WTC11 (cell line): ENCODE measurements around the gene PDSS2.

Experiments
- CREB1 ChIP-seq: sonication (generic); formaldehyde crosslinking; IDR thresholded peaks from 2 replicates; pipeline ENCODE4 v1.8.0; 2023; ENCODE audit warnings: mild to moderate bottlenecking, missing genetic modification reagents
- ESRRA ChIP-seq: sonication (generic); formaldehyde crosslinking; IDR thresholded peaks from 2 replicates; pipeline ENCODE4 v1.8.1; 2022; ENCODE audit warnings: mild to moderate bottlenecking, missing genetic modification reagents, borderline replicate concordance
- GABPB1 ChIP-seq: sonication (generic); formaldehyde crosslinking; IDR thresholded peaks from 2 replicates; pipeline ENCODE4 v1.8.1; 2023; ENCODE audit warnings: mild to moderate bottlenecking, missing genetic modification reagents
- TF ChIP-seq, protein P1 (sequence below): fragments of 200-600 bp; IDR thresholded peaks from 2 replicates; pipeline ENCODE4 v1.8.0; 2022; ENCODE audit warnings: antibody characterized with exemption
- TF ChIP-seq, protein P2 (sequence below): sonication (generic); formaldehyde crosslinking; IDR thresholded peaks from 2 replicates; pipeline ENCODE4 v1.8.1; 2022; ENCODE audit warnings: mild to moderate bottlenecking, moderate library complexity, missing genetic modification reagents
- TF ChIP-seq, protein P3 (sequence below): sonication (generic); formaldehyde crosslinking; IDR thresholded peaks from 2 replicates; pipeline ENCODE4 v1.8.1; 2023; ENCODE audit warnings: mild to moderate bottlenecking, missing genetic modification reagents, moderate library complexity
- TF ChIP-seq, protein P4 (sequence below): sonication (generic); formaldehyde crosslinking; IDR thresholded peaks from 2 replicates; pipeline ENCODE4 v1.8.1; 2022; ENCODE audit warnings: low read depth, mild to moderate bottlenecking, moderate library complexity, missing genetic modification reagents, borderline replicate concordance
- TF ChIP-seq, protein P5 (sequence below): sonication (generic); formaldehyde crosslinking; IDR thresholded peaks from 2 replicates; pipeline ENCODE4 v1.8.1; 2023; ENCODE audit warnings: mild to moderate bottlenecking, missing genetic modification reagents, moderate library complexity

DNA sequence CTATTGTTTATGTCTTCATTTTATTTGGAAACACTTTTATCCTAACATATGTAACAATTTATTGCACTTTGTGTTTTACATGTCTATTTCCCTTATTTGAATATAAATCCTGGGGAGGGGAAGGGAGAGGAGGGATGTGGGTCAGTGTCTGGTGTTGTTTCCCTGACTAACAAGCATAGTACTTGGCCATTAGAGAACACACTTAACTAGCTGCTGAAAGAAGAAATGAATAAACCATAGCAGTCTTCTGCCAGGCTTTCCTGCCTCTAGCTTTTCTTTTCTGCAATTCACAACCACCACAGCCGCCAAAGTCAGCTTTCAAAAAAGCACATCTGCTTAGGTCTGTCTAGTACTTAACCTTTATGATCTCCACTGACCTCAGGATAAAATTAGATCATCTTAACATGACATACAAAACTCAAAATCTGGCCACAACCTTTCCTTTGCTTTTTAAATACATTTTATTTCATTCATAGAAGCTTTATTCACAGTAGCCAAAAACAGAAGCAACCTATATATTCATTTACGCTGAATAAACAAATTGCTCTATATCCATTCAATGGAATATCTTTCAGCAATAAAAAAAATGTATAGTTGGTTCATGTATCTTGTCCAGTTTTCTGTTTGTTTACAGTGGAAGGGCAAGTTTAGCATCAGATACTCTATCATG lies 16.3 kb downstream of the PDSS2 start:
- TF ChIP-seq, protein P1, sequence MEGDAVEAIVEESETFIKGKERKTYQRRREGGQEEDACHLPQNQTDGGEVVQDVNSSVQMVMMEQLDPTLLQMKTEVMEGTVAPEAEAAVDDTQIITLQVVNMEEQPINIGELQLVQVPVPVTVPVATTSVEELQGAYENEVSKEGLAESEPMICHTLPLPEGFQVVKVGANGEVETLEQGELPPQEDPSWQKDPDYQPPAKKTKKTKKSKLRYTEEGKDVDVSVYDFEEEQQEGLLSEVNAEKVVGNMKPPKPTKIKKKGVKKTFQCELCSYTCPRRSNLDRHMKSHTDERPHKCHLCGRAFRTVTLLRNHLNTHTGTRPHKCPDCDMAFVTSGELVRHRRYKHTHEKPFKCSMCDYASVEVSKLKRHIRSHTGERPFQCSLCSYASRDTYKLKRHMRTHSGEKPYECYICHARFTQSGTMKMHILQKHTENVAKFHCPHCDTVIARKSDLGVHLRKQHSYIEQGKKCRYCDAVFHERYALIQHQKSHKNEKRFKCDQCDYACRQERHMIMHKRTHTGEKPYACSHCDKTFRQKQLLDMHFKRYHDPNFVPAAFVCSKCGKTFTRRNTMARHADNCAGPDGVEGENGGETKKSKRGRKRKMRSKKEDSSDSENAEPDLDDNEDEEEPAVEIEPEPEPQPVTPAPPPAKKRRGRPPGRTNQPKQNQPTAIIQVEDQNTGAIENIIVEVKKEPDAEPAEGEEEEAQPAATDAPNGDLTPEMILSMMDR: no peak
- TF ChIP-seq CREB1 (CRISPR knock-in tag) (no peak), GABPB1 (CRISPR knock-in tag) (no peak), ESRRA (CRISPR knock-in tag) (no peak)
- TF ChIP-seq, protein P2, sequence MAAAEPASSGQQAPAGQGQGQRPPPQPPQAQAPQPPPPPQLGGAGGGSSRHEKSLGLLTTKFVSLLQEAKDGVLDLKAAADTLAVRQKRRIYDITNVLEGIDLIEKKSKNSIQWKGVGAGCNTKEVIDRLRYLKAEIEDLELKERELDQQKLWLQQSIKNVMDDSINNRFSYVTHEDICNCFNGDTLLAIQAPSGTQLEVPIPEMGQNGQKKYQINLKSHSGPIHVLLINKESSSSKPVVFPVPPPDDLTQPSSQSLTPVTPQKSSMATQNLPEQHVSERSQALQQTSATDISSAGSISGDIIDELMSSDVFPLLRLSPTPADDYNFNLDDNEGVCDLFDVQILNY (CRISPR knock-in tag): no peak
- TF ChIP-seq, protein P3, sequence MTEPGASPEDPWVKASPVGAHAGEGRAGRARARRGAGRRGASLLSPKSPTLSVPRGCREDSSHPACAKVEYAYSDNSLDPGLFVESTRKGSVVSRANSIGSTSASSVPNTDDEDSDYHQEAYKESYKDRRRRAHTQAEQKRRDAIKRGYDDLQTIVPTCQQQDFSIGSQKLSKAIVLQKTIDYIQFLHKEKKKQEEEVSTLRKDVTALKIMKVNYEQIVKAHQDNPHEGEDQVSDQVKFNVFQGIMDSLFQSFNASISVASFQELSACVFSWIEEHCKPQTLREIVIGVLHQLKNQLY (CRISPR knock-in tag): no peak
- TF ChIP-seq, protein P4, sequence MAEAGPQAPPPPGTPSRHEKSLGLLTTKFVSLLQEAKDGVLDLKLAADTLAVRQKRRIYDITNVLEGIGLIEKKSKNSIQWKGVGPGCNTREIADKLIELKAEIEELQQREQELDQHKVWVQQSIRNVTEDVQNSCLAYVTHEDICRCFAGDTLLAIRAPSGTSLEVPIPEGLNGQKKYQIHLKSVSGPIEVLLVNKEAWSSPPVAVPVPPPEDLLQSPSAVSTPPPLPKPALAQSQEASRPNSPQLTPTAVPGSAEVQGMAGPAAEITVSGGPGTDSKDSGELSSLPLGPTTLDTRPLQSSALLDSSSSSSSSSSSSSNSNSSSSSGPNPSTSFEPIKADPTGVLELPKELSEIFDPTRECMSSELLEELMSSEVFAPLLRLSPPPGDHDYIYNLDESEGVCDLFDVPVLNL (CRISPR knock-in tag): no peak
- TF ChIP-seq, protein P5, sequence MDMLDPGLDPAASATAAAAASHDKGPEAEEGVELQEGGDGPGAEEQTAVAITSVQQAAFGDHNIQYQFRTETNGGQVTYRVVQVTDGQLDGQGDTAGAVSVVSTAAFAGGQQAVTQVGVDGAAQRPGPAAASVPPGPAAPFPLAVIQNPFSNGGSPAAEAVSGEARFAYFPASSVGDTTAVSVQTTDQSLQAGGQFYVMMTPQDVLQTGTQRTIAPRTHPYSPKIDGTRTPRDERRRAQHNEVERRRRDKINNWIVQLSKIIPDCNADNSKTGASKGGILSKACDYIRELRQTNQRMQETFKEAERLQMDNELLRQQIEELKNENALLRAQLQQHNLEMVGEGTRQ (CRISPR knock-in tag): no peak
